Measurements from ENCODE around the gene ASB13. TPM values are rescaled to one million over a fixed set of nuclear protein-coding genes. Genes with fewer than 3 reads are reported as not detected.

Gene ASB13
- total and polyA plus RNA-seq, 2 donors (not counting 1 experiment from before 2014, with no cell fraction given), result 5.4 to 15.4 TPM

GRCh38 chr10:5634918-5635317 lies 31.5 kb downstream of the ASB13 start:
- Histone ChIP-seq H3K36me3 (ENCODE audit: control insufficient read depth, insufficient read depth, low read length) (no peaks in the 10 kb centered on the region), H3K4me2 (ENCODE audit: extremely low read depth, insufficient read depth, low read length) (no peak overlapping the region), H3K9ac (ENCODE audit: insufficient read depth, low read length) (no peak overlapping the region), H3K27ac (ENCODE audit: insufficient read depth, low read length) (no peak overlapping the region), H2AFZ (ENCODE audit: low read length) (no peak overlapping the region), H3K4me3 (replicated peaks in 1 of 4; ENCODE audit: control extremely low read depth in 1 of 4, insufficient read depth in 1 of 4, low read depth in 3 of 4, low read length in 4 of 4) (no peak overlapping the region), H3K27me3 (ENCODE audit: control insufficient read depth, insufficient read depth, low read length) (no peaks in the 10 kb centered on the region), H3K9me3 (ENCODE audit: control insufficient read depth, insufficient read depth, low read depth, low read length) (no peaks in the 10 kb centered on the region), H4K20me1 (ENCODE audit: control insufficient read depth, extremely low read depth, insufficient read depth, low read length) (no peaks in the 10 kb centered on the region), H3K79me2 (ENCODE audit: control insufficient read depth, insufficient read depth, low read length) (no peaks in the 10 kb centered on the region), H3K4me1 (ENCODE audit: control insufficient read depth, extremely low read depth, insufficient read depth, low read length) (peaks cover 2% of the 10 kb centered on the region)
- DNase-seq (ENCODE audit: low read depth in 2 of 2), result no peak
- TF ChIP-seq EZH2 (IDR thresholded peaks at IDR 0.05; ENCODE audit: low read length, missing control alignments), result no peak
- TF ChIP-seq, protein P1, sequence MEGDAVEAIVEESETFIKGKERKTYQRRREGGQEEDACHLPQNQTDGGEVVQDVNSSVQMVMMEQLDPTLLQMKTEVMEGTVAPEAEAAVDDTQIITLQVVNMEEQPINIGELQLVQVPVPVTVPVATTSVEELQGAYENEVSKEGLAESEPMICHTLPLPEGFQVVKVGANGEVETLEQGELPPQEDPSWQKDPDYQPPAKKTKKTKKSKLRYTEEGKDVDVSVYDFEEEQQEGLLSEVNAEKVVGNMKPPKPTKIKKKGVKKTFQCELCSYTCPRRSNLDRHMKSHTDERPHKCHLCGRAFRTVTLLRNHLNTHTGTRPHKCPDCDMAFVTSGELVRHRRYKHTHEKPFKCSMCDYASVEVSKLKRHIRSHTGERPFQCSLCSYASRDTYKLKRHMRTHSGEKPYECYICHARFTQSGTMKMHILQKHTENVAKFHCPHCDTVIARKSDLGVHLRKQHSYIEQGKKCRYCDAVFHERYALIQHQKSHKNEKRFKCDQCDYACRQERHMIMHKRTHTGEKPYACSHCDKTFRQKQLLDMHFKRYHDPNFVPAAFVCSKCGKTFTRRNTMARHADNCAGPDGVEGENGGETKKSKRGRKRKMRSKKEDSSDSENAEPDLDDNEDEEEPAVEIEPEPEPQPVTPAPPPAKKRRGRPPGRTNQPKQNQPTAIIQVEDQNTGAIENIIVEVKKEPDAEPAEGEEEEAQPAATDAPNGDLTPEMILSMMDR (conservative IDR thresholded peaks at IDR 0.05 in 1 of 2, IDR thresholded peaks at IDR 0.05 in 1 of 2; ENCODE audit: low read depth in 1 of 2, low read length in 2 of 2), result no peak

DNA sequence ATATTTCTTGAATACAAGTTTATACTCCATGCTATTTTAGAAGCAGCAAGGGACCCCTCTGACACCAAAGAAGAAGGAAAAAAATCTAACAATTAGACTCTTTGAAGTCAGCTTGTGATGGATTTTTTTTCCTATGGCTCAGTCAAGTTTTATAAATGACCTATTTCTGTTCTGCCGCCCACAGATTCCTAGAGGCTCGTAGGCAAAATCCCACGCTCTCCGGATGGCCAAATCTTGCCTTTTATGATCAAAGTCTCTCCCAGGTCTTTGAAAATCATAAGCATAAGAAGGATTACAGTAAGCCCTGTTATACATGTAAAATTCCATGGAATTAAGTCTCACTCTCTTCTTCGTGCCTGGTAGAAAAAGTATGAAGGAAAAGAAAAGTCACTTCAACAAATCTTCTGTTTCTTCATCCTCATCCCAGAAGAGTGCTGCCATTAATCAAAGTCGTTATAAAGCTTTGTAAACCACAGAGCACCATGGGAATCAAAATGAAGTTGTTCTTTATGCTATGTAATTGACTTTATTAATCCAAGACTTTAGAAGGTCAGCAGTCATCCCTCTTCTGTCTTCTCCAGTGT lies 33.1 kb downstream of the ASB13 start:
- Histone ChIP-seq H3K4me2 (ENCODE audit: extremely low read depth, insufficient read depth, low read length) (no peak overlapping the region), H3K27me3 (ENCODE audit: control insufficient read depth, insufficient read depth, low read length) (no peaks in the 10 kb centered on the region), H3K9ac (ENCODE audit: insufficient read depth, low read length) (no peak overlapping the region), H4K20me1 (ENCODE audit: control insufficient read depth, extremely low read depth, insufficient read depth, low read length) (no peaks in the 10 kb centered on the region), H3K4me1 (ENCODE audit: control insufficient read depth, extremely low read depth, insufficient read depth, low read length) (peaks cover 7% of the 10 kb centered on the region), H3K4me3 (replicated peaks in 1 of 4; ENCODE audit: control extremely low read depth in 1 of 4, insufficient read depth in 1 of 4, low read depth in 3 of 4, low read length in 4 of 4) (no peak overlapping the region), H3K9me3 (ENCODE audit: control insufficient read depth, insufficient read depth, low read depth, low read length) (no peaks in the 10 kb centered on the region), H3K27ac (ENCODE audit: insufficient read depth, low read length) (no peak overlapping the region), H3K79me2 (ENCODE audit: control insufficient read depth, insufficient read depth, low read length) (no peaks in the 10 kb centered on the region), H3K36me3 (ENCODE audit: control insufficient read depth, insufficient read depth, low read length) (no peaks in the 10 kb centered on the region), H2AFZ (ENCODE audit: low read length) (no peak overlapping the region)
- DNase-seq (ENCODE audit: low read depth in 2 of 2), result peak in 1 of 2 donors; percentile 65
- no peak for TF ChIP-seq EZH2 (IDR thresholded peaks at IDR 0.05; ENCODE audit: low read length, missing control alignments)
- TF ChIP-seq, protein P1 (conservative IDR thresholded peaks at IDR 0.05 in 1 of 2, IDR thresholded peaks at IDR 0.05 in 1 of 2; ENCODE audit: low read depth in 1 of 2, low read length in 2 of 2), result no peak

- peaks cover 7% of the 10 kb centered on the region for H3K4me1 ChIP-seq (ENCODE audit: control insufficient read depth, extremely low read depth, insufficient read depth, low read length)
- no peak overlapping the region for H2AFZ ChIP-seq (ENCODE audit: low read length)
- no peak for TF ChIP-seq EZH2 (IDR thresholded peaks at IDR 0.05; ENCODE audit: low read length, missing control alignments)
- TF ChIP-seq, protein P1 (conservative IDR thresholded peaks at IDR 0.05 in 1 of 2, IDR thresholded peaks at IDR 0.05 in 1 of 2; ENCODE audit: low read depth in 1 of 2, low read length in 2 of 2), result no peak
- peak in 1 of 2 donors; percentile 45 for DNase-seq (ENCODE audit: low read depth in 2 of 2)
- H3K4me3 ChIP-seq (replicated peaks in 1 of 4; ENCODE audit: control extremely low read depth in 1 of 4, insufficient read depth in 1 of 4, low read depth in 3 of 4, low read length in 4 of 4), result no peak overlapping the region
- no peak overlapping the region for H3K27ac ChIP-seq (ENCODE audit: insufficient read depth, low read length)
- no peaks in the 10 kb centered on the region for H3K9me3 ChIP-seq (ENCODE audit: control insufficient read depth, insufficient read depth, low read depth, low read length)
- H3K27me3 ChIP-seq (ENCODE audit: control insufficient read depth, insufficient read depth, low read length), result no peaks in the 10 kb centered on the region
- H4K20me1 ChIP-seq (ENCODE audit: control insufficient read depth, extremely low read depth, insufficient read depth, low read length), result no peaks in the 10 kb centered on the region
- H3K9ac ChIP-seq (ENCODE audit: insufficient read depth, low read length), result no peak overlapping the region
- no peak overlapping the region for H3K4me2 ChIP-seq (ENCODE audit: extremely low read depth, insufficient read depth, low read length)
- H3K79me2 ChIP-seq (ENCODE audit: control insufficient read depth, insufficient read depth, low read length), result no peaks in the 10 kb centered on the region
- no peaks in the 10 kb centered on the region for H3K36me3 ChIP-seq (ENCODE audit: control insufficient read depth, insufficient read depth, low read length)
These were observed 33.9 kb downstream of the ASB13 start for GRCh38 chr10:5632446-5632845.
